ENCODE results near the gene ABCC1.
A peak's percentile ranks its signal among the peaks of the same experiment; 100 is the strongest.

ABCC1 gene

GRCh38 chr16:15993946-15994665, 44.7 kb downstream of the ABCC1 start:
- in situ Hi-C loops (cut with HindIII; ENCODE audit: low pct_unique_long_range_greater_than_20kb, low sequenced_read_pairs): no loop called here
- no peak for DNase-seq (ENCODE audit: low read depth in 1 of 2, low spot score in 1 of 2)
- no peak for TF ChIP-seq JUND (IDR thresholded peaks at IDR 0.05; ENCODE audit: low read depth)

GRCh38 chr16:15996432-15997109, 47.2 kb downstream of the ABCC1 start:
- no peak for TF ChIP-seq JUND (IDR thresholded peaks at IDR 0.05; ENCODE audit: low read depth)
- in situ Hi-C loops (cut with HindIII; ENCODE audit: low pct_unique_long_range_greater_than_20kb, low sequenced_read_pairs): no loop called here
- DNase-seq (ENCODE audit: low read depth in 1 of 2, low spot score in 1 of 2): no peak

GRCh38 chr16:16000685-16001084, 51.3 kb downstream of the ABCC1 start:
- no peak for DNase-seq (ENCODE audit: low read depth in 1 of 2, low spot score in 1 of 2)
- in situ Hi-C loops (cut with HindIII; ENCODE audit: low pct_unique_long_range_greater_than_20kb, low sequenced_read_pairs): no loop called here
- TF ChIP-seq JUND (IDR thresholded peaks at IDR 0.05; ENCODE audit: low read depth): no peak

- TF ChIP-seq JUND (IDR thresholded peaks at IDR 0.05; ENCODE audit: low read depth): no peak
- in situ Hi-C loops (cut with HindIII; ENCODE audit: low pct_unique_long_range_greater_than_20kb, low sequenced_read_pairs): no loop called here
- no peak for DNase-seq (ENCODE audit: low read depth in 1 of 2, low spot score in 1 of 2)
Observed at GRCh38 chr16:16001596-16002255, 52.3 kb downstream of the ABCC1 start.

GRCh38 chr16:16003719-16004313, 54.4 kb downstream of the ABCC1 start:
- no peak for TF ChIP-seq JUND (IDR thresholded peaks at IDR 0.05; ENCODE audit: low read depth)
- no peak for DNase-seq (ENCODE audit: low read depth in 1 of 2, low spot score in 1 of 2)
- in situ Hi-C loops (cut with HindIII; ENCODE audit: low pct_unique_long_range_greater_than_20kb, low sequenced_read_pairs): no loop called here

- no peak for TF ChIP-seq JUND (IDR thresholded peaks at IDR 0.05; ENCODE audit: low read depth)
- DNase-seq (ENCODE audit: low read depth in 1 of 2, low spot score in 1 of 2): peak in 1 of 2 experiments; percentile 66
- in situ Hi-C loops (cut with HindIII; ENCODE audit: low pct_unique_long_range_greater_than_20kb, low sequenced_read_pairs): no loop called here
Observed at GRCh38 chr16:16004314-16004749, 54.9 kb downstream of the ABCC1 start.

- TF ChIP-seq JUND (IDR thresholded peaks at IDR 0.05; ENCODE audit: low read depth): no peak
- no peak for DNase-seq (ENCODE audit: low read depth in 1 of 2, low spot score in 1 of 2)
- in situ Hi-C loops (cut with HindIII; ENCODE audit: low pct_unique_long_range_greater_than_20kb, low sequenced_read_pairs): no loop called here
Observed at GRCh38 chr16:16005721-16006120, 56.3 kb downstream of the ABCC1 start.

- in situ Hi-C loops (cut with HindIII; ENCODE audit: low pct_unique_long_range_greater_than_20kb, low sequenced_read_pairs): no loop called here
- TF ChIP-seq JUND (IDR thresholded peaks at IDR 0.05; ENCODE audit: low read depth): no peak
- no peak for DNase-seq (ENCODE audit: low read depth in 1 of 2, low spot score in 1 of 2)
Observed at GRCh38 chr16:16006650-16007049, 57.2 kb downstream of the ABCC1 start.

- no peak for TF ChIP-seq JUND (IDR thresholded peaks at IDR 0.05; ENCODE audit: low read depth)
- no peak for DNase-seq (ENCODE audit: low read depth in 1 of 2, low spot score in 1 of 2)
- in situ Hi-C loops (cut with HindIII; ENCODE audit: low pct_unique_long_range_greater_than_20kb, low sequenced_read_pairs): no loop called here
Observed at GRCh38 chr16:16007743-16008111, 58.3 kb downstream of the ABCC1 start.

- in situ Hi-C loops (cut with HindIII; ENCODE audit: low pct_unique_long_range_greater_than_20kb, low sequenced_read_pairs): no loop called here
- DNase-seq (ENCODE audit: low read depth in 1 of 2, low spot score in 1 of 2): no peak
- no peak for TF ChIP-seq JUND (IDR thresholded peaks at IDR 0.05; ENCODE audit: low read depth)
Observed at GRCh38 chr16:16008666-16009065, 59.2 kb downstream of the ABCC1 start.

- TF ChIP-seq JUND (IDR thresholded peaks at IDR 0.05; ENCODE audit: low read depth): no peak
- no peak for DNase-seq (ENCODE audit: low read depth in 1 of 2, low spot score in 1 of 2)
- in situ Hi-C loops (cut with HindIII; ENCODE audit: low pct_unique_long_range_greater_than_20kb, low sequenced_read_pairs): no loop called here
Observed at GRCh38 chr16:16009401-16009800, 60.0 kb downstream of the ABCC1 start.

- in situ Hi-C loops (cut with HindIII; ENCODE audit: low pct_unique_long_range_greater_than_20kb, low sequenced_read_pairs): no loop called here
- no peak for DNase-seq (ENCODE audit: low read depth in 1 of 2, low spot score in 1 of 2)
- no peak for TF ChIP-seq JUND (IDR thresholded peaks at IDR 0.05; ENCODE audit: low read depth)
Observed at GRCh38 chr16:16010194-16010593, 60.8 kb downstream of the ABCC1 start.

- in situ Hi-C loops (cut with HindIII; ENCODE audit: low pct_unique_long_range_greater_than_20kb, low sequenced_read_pairs): no loop called here
- TF ChIP-seq JUND (IDR thresholded peaks at IDR 0.05; ENCODE audit: low read depth): no peak
- no peak for DNase-seq (ENCODE audit: low read depth in 1 of 2, low spot score in 1 of 2)
Observed at GRCh38 chr16:16012144-16012543, 62.7 kb downstream of the ABCC1 start.

Data from T47D (cell line).